IMR-90 (cell line): ENCODE data around the gene SSU72. TPM values are rescaled to one million over a fixed set of nuclear protein-coding genes. Genes with fewer than 3 reads are reported as not detected.

Experiments
- ATAC-seq: fragments of 200-7000 bp; cut with Tn5 transposase; 2 replicates; pipeline ENCODE4 v1.9.1; 2020; ENCODE audit warnings: low read depth, mild to moderate bottlenecking, moderate library complexity
- Bru-seq: library from RNA; stranded (reverse); fragments of 400-500 nt; gene quantifications from one replicate; lab custom pipeline; 2021; lab: Mats Ljungman, UMichigan
- BruChase-seq, 2 experiments: library from RNA; stranded (reverse); fragments of 400-500 nt; gene quantifications; one replicate each; lab custom pipeline; 2021; lab: Mats Ljungman, UMichigan
- BruUV-seq: library from RNA; stranded (reverse); fragments of 400-500 nt; replicated peaks from 2 replicates; lab custom pipeline; 2021; lab: Mats Ljungman, UMichigan
- CTCF ChIA-PET: fragments of 300-600 bp; formaldehyde crosslinking; extraction: SDS; loops from one replicate; lab custom pipeline; 2021; ENCODE audit warnings: antibody characterized with exemption; lab: Yijun Ruan, JAX
- POLR2A ChIA-PET: fragments of 300-600 bp; sonication (Branson Sonifier 250); formaldehyde crosslinking; loops from one replicate; lab custom pipeline; 2022; ENCODE audit warnings: antibody characterized with exemption; ENCODE audit not compliant: unreplicated experiment; lab: Charles Lee
- DNase-seq: peaks from one replicate; pipeline ENCODE4 v3.0.0; 2013
- H2AFZ ChIP-seq: replicated peaks from 2 replicates; pipeline ENCODE3; 2013; ENCODE audit warnings: low read length, mild to moderate bottlenecking; ENCODE audit not compliant: poor library complexity
- H2AK5ac ChIP-seq: 2 replicates; pipeline ENCODE4 v1.6.1; 2013; ENCODE audit warnings: low read depth, low read length, inconsistent platforms
- H2AK9ac ChIP-seq: replicated peaks from 2 replicates; pipeline ENCODE3; 2013; ENCODE audit warnings: mild to moderate bottlenecking, low read depth, low read length, moderate library complexity; ENCODE audit not compliant: poor library complexity
- H2BK120ac ChIP-seq: 2 replicates; pipeline ENCODE4 v1.6.1; 2013; ENCODE audit warnings: low read depth, low read length, inconsistent platforms
- H2BK15ac ChIP-seq: 3 replicates; pipeline ENCODE4 v1.6.1; 2013; ENCODE audit warnings: low read depth, low read length, inconsistent platforms
- H2BK20ac ChIP-seq: 2 replicates; pipeline ENCODE4 v1.6.1; 2013; ENCODE audit warnings: low read depth, mild to moderate bottlenecking, inconsistent platforms, low read length, moderate library complexity
- H2BK5ac ChIP-seq: 2 replicates; pipeline ENCODE4 v1.6.1; 2013; ENCODE audit warnings: mild to moderate bottlenecking, low read depth, low read length, inconsistent platforms; ENCODE audit not compliant: poor library complexity, severe bottlenecking
- H3K14ac ChIP-seq: replicated peaks from 2 replicates; pipeline ENCODE4 v1.6.1; 2013; ENCODE audit warnings: low read depth, low read length, inconsistent platforms
- H3K18ac ChIP-seq: 2 replicates; pipeline ENCODE4 v1.6.1; 2013; ENCODE audit warnings: low read depth, low read length, control low read depth
- H3K23ac ChIP-seq: 2 replicates; pipeline ENCODE4 v1.6.1; 2013; ENCODE audit warnings: low read depth, low read length, inconsistent platforms
- H3K27ac ChIP-seq: 2 replicates; pipeline ENCODE4 v1.5.1; 2013; ENCODE audit warnings: mild to moderate bottlenecking, control low read depth, low read length; ENCODE audit not compliant: insufficient read depth
- H3K27me3 ChIP-seq: 2 replicates; pipeline ENCODE4 v1.6.1; 2013; ENCODE audit warnings: low read length; ENCODE audit not compliant: control insufficient read depth, insufficient read depth
- H3K36me3 ChIP-seq: 2 replicates; pipeline ENCODE4 v1.6.1; 2013; ENCODE audit warnings: low read length, mixed read lengths; ENCODE audit not compliant: control insufficient read depth, insufficient read depth
- H3K4ac ChIP-seq: 2 replicates; pipeline ENCODE4 v1.6.1; 2013; ENCODE audit warnings: low read depth, low read length, inconsistent platforms
- H3K4me1 ChIP-seq: 2 replicates; pipeline ENCODE4 v1.6.1; 2013; ENCODE audit warnings: low read length, mixed read lengths; ENCODE audit not compliant: control insufficient read depth, insufficient read depth
- H3K4me2 ChIP-seq: 2 replicates; pipeline ENCODE4 v1.6.1; 2013; ENCODE audit warnings: low read depth, mild to moderate bottlenecking, control low read depth, low read length, moderate library complexity
- H3K4me3 ChIP-seq: 2 replicates; pipeline ENCODE4 v1.5.1; 2013; ENCODE audit warnings: low read depth, mild to moderate bottlenecking, control low read depth, low read length, moderate library complexity; ENCODE audit not compliant: insufficient read depth
- H3K56ac ChIP-seq: 2 replicates; pipeline ENCODE4 v1.6.1; 2013; ENCODE audit warnings: low read length, inconsistent platforms; ENCODE audit not compliant: insufficient read depth; ENCODE audit errors: extremely low read depth
- H3K79me1 ChIP-seq, 2 experiments: 2 replicates each; pipeline ENCODE4 v1.6.1; 2013; ENCODE audit warnings: low read length in 2 of 2, inconsistent platforms in 1 of 2, low read depth in 1 of 2
- H3K9ac ChIP-seq: 2 replicates; pipeline ENCODE4 v1.6.1; 2013; ENCODE audit warnings: low read depth, low read length, control low read depth
- H3K9me1 ChIP-seq: 2 replicates; pipeline ENCODE4 v1.6.1; 2013; ENCODE audit warnings: low read length, inconsistent platforms; ENCODE audit not compliant: insufficient read depth
- H3K9me3 ChIP-seq: 2 replicates; pipeline ENCODE4 v1.6.1; 2013; ENCODE audit warnings: low read length; ENCODE audit not compliant: control insufficient read depth, insufficient read depth
- H4K20me1 ChIP-seq: 2 replicates; pipeline ENCODE4 v1.6.1; 2013; ENCODE audit warnings: low read length, inconsistent platforms; ENCODE audit not compliant: insufficient read depth
- H4K5ac ChIP-seq: 2 replicates; pipeline ENCODE4 v1.6.1; 2013; ENCODE audit warnings: mild to moderate bottlenecking, low read depth, low read length, control low read depth
- H4K8ac ChIP-seq, 2 experiments: 2 replicates each; pipeline ENCODE4 v1.6.1; 2013; ENCODE audit warnings: low read depth in 2 of 2, low read length in 2 of 2, control low read depth in 1 of 2, inconsistent platforms in 1 of 2
- H4K91ac ChIP-seq: 2 replicates; pipeline ENCODE4 v1.6.1; 2013; ENCODE audit warnings: low read depth, low read length, inconsistent platforms; ENCODE audit not compliant: insufficient read depth
- BHLHE40 ChIP-seq: fragments of 150-350 bp; IDR thresholded peaks from 2 replicates; pipeline ENCODE4 v1.6.1; 2016; ENCODE audit warnings: mild to moderate bottlenecking, low read depth, low read length
- CEBPB ChIP-seq: IDR thresholded peaks from 2 replicates; pipeline ENCODE4 v1.6.1; 2012; ENCODE audit warnings: low read depth, low read length, improper control_type of control experiment
- CHD1 ChIP-seq: IDR thresholded peaks from 2 replicates; pipeline ENCODE4 v1.6.1; 2012; ENCODE audit warnings: low read depth, low read length, improper control_type of control experiment
- FOS ChIP-seq: fragments of 150-350 bp; IDR thresholded peaks from 2 replicates; pipeline ENCODE4 v1.6.1; 2016; ENCODE audit warnings: low read depth, low read length
- MAZ ChIP-seq: IDR thresholded peaks from 2 replicates; pipeline ENCODE4 v1.6.1; 2012; ENCODE audit warnings: low read depth, mild to moderate bottlenecking, low read length, improper control_type of control experiment, moderate library complexity, borderline replicate concordance
- MXI1 ChIP-seq: IDR thresholded peaks from 2 replicates; pipeline ENCODE4 v1.6.1; 2012; ENCODE audit warnings: low read depth, mild to moderate bottlenecking, low read length, moderate library complexity, borderline replicate concordance
- RAD21 ChIP-seq: IDR thresholded peaks from 2 replicates; pipeline ENCODE4 v1.6.1; 2012; ENCODE audit warnings: low read length, improper control_type of control experiment
- RCOR1 ChIP-seq: IDR thresholded peaks from 2 replicates; pipeline ENCODE4 v1.6.1; 2012; ENCODE audit warnings: mild to moderate bottlenecking, low read length, improper control_type of control experiment; ENCODE audit not compliant: insufficient replicate concordance
- RFX5 ChIP-seq: IDR thresholded peaks from 2 replicates; pipeline ENCODE4 v1.8.0; 2012; ENCODE audit warnings: low read depth, mild to moderate bottlenecking, low read length, moderate library complexity
- SMC3 ChIP-seq: fragments of 150-350 bp; IDR thresholded peaks from 2 replicates; pipeline ENCODE4 v1.6.1; 2016; ENCODE audit warnings: low read depth, mild to moderate bottlenecking, antibody characterized with exemption, low read length, moderate library complexity
- WGBS, 2 experiments: methylation state at CpG; one replicate each; pipeline versions ENCODE4 v1.1.5 to v1.1.7; 2013; ENCODE audit warnings: missing lambda C conversion rate in 2 of 2; ENCODE audit not compliant: insufficient read length in 1 of 2; ENCODE audit errors: extremely low coverage in 2 of 2; 5-methylcytosine and 5-hydroxymethylcytosine counted together
- dilution Hi-C: fragments of 300-500 bp; cut with HindIII; formaldehyde crosslinking; loops from one replicate; pipeline ENCODE4 v1.14.3; 2018; ENCODE audit warnings: low sequenced_read_pairs; ENCODE audit not compliant: unreplicated experiment
- in situ Hi-C: fragments of 300-500 bp; cut with MboI; formaldehyde crosslinking; loops from 3 replicates; pipeline ENCODE4 v1.14.3; 2019; ENCODE audit warnings: low sequenced_read_pairs, inconsistent platforms, mixed read lengths
- intact Hi-C: fragments of 100-400 bp; cut with micrococcal nuclease; formaldehyde crosslinking; loops from 2 replicates; pipeline ENCODE4 v1.10.0; 2022
- long read RNA-seq: library from polyadenylated mRNA; unstranded; transcript quantifications from one replicate; pipeline ENCODE4 v2.0.0, GENCODE V29; 2021; ENCODE audit not compliant: unreplicated experiment
- polyA plus RNA-seq, 3 experiments: library from polyadenylated mRNA; depleted of rRNA; stranded (reverse); fragments of >200 nt; gene quantifications; 2 replicates each; pipeline ENCODE4 v1.2.3, GENCODE V29; 2012; ENCODE audit warnings: low replicate concordance in 1 of 3
- total RNA-seq: library from RNA; depleted of rRNA; stranded (reverse); fragments of >200 nt; gene quantifications from 2 replicates; pipeline ENCODE4 v1.2.3, GENCODE V29; 2012; rRNA removed
- TF ChIP-seq, protein P1 (sequence below): conservative IDR thresholded peaks from 2 replicates; pipeline ENCODE4 v1.5.1; 2012; ENCODE audit warnings: mild to moderate bottlenecking, low read depth, low read length, improper control_type of control experiment
- TF ChIP-seq, protein P2 (sequence below): fragments of 150-350 bp; IDR thresholded peaks from 2 replicates; pipeline ENCODE4 v1.6.1; 2017; ENCODE audit warnings: mild to moderate bottlenecking, antibody characterized with exemption, low read length, low read depth

Gene SSU72
- 33.7 and 43.3 TPM in 2 replicates for total RNA-seq
- 88.4 and 94.0 TPM in 2 replicates for polyA plus RNA-seq (2012; rRNA removed)
- polyA plus RNA-seq (2012; cell fraction: cytosol; rRNA removed), result 64.1 and 72.5 TPM in 2 replicates
- polyA plus RNA-seq (2012; cell fraction: nucleus; rRNA removed; ENCODE audit: low replicate concordance), result 50.5 and 89.0 TPM in 2 replicates
- percentile 87 among the genes with signal in this experiment for Bru-seq, nascent RNA
- BruChase-seq, experiment 1, labeled RNA remaining after a 6-hour chase, result percentile 94 among the genes with signal in this experiment
- percentile 89 among the genes with signal in this experiment for BruChase-seq, experiment 2, labeled RNA remaining after a 2-hour chase
- long read RNA-seq, transcript SSU72-201 (5 exons, 1,290 nt), result major isoform, 195 of 209 reads
- long read RNA-seq, partial matches to known transcripts, result 9 of 209 reads
- long read RNA-seq, other reads (novel, unspliced or antisense), result 5 of 209 reads

DNA sequence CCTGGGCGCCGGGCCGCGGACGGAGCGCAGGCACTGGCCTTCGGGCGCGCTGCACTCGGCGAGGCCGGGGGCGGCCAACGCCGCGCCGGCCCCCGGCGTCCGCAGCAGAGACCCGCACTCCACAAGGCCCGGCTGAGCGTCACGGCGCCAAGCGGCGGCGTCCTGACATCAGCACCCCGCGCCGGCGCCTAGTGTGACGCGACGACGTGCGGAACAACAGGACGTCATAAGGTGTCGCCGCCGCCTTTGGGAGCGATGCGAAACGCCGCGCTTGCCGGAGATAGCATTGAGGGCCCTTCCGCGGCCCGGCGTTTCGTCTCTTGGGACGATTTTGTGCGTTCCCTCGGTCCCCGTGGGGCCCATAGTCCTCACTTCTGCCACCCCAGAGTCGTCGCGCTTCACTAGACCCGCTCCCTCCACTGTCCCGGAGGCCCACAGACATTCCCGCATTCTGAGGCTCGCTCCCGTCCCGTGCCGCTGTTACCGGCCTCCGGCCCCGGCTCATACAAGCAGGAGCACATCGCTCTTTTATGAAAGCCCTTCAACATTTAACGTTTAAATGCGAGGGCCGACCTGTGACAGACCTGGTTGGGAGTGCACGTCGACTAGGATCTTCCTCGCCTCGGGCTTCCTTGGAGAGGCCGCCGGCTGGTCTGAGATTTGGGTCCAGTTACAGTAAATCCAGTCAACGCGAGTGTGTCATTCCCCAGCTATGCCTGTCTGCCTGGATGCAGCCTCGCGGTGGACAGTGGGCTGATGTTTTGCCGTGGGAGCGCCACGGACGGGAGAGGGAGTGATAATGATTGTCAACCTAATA is at the start of gene SSU72:
Gene SSU72, minus strand, starts transcription at position 143 of the 817 bp plus-strand sequence. CDS start 306 bp downstream, outside the sequence.
- H2BK20ac ChIP-seq, result no peak within 1 kb of the TSS
- peak within 1 kb of the TSS; percentile 90 for H2AK5ac ChIP-seq
- H3K27ac ChIP-seq, result peak within 1 kb of the TSS; percentile 92
- H4K20me1 ChIP-seq, result peaks cover 31% of the 10 kb centered on the region
- 0% methylated on average over 70 of the region's 87 CpGs; no CpG with 5 or more reads in 1 of the 2 experiments for WGBS, 2 experiments
- ATAC-seq (peak; percentile 90), DNase-seq (peak; percentile 92)
- no peaks in the 10 kb centered on the region for H3K4me1 ChIP-seq
- peak within 1 kb of the TSS; percentile 96 for H2AFZ ChIP-seq
- intact Hi-C loops (loop anchor here (5.0 to 10.0 kb wide), 2 partner anchors 82 to 330 kb away; partner anchors contain the start of gene CDK11B), in situ Hi-C loops (no loop called here), dilution Hi-C loops (no loop called here)
- H3K4me2 ChIP-seq, result peak within 1 kb of the TSS; percentile 91
- peak within 1 kb of the TSS; percentile 71 for H3K4me3 ChIP-seq
- no peak within 1 kb of the TSS for H2BK15ac ChIP-seq
- peak within 1 kb of the TSS; percentile 79 for H4K91ac ChIP-seq
- H4K8ac ChIP-seq, result peak within 1 kb of the TSS; percentile 98 to 99
- H3K9ac ChIP-seq, result peak within 1 kb of the TSS; percentile 93
- no peak within 1 kb of the TSS; the same call in 1 of the 2 replicates for H3K18ac ChIP-seq
- ChIA-PET CTCF (no interaction called here), POLR2A (no interaction called here)
- H3K27me3 ChIP-seq, result peaks cover 11% of the 10 kb centered on the region; the same call in 1 of the 2 replicates
- H3K9me3 ChIP-seq, result no peaks in the 10 kb centered on the region
- H3K56ac ChIP-seq, result peak within 1 kb of the TSS; percentile 80
- H3K79me1 ChIP-seq, result peaks cover 5 to 24% of the 10 kb centered on the region in 2 experiments; a peak in 2 of 4 replicates
- H2BK120ac ChIP-seq, result 0 out of 2 replicates have a peak within 1 kb of the TSS, but pooled peaks have one; percentile 9
- peak within 1 kb of the TSS; percentile 87 for H2BK5ac ChIP-seq
- no TSS peak for BruUV-seq
- H3K23ac ChIP-seq, result peak within 1 kb of the TSS; percentile 97
- H3K4ac ChIP-seq, result peak within 1 kb of the TSS; percentile 93
- peak within 1 kb of the TSS; percentile 94 for H3K14ac ChIP-seq
- H3K36me3 ChIP-seq, result peaks cover 8% of the 10 kb centered on the region; the same call in 1 of the 2 replicates
- peak within 1 kb of the TSS; percentile 90 for H4K5ac ChIP-seq
- peak within 1 kb of the TSS; percentile 99 for H2AK9ac ChIP-seq
- peaks cover 3% of the 10 kb centered on the region for H3K9me1 ChIP-seq
- TF ChIP-seq FOS, result no peak
- TF ChIP-seq MXI1, result peak; percentile 63; the same call in 1 of the 2 replicates
- no peak for TF ChIP-seq CHD1
- TF ChIP-seq SMC3, result no peak
- no peak for TF ChIP-seq RCOR1
- TF ChIP-seq, protein P1, sequence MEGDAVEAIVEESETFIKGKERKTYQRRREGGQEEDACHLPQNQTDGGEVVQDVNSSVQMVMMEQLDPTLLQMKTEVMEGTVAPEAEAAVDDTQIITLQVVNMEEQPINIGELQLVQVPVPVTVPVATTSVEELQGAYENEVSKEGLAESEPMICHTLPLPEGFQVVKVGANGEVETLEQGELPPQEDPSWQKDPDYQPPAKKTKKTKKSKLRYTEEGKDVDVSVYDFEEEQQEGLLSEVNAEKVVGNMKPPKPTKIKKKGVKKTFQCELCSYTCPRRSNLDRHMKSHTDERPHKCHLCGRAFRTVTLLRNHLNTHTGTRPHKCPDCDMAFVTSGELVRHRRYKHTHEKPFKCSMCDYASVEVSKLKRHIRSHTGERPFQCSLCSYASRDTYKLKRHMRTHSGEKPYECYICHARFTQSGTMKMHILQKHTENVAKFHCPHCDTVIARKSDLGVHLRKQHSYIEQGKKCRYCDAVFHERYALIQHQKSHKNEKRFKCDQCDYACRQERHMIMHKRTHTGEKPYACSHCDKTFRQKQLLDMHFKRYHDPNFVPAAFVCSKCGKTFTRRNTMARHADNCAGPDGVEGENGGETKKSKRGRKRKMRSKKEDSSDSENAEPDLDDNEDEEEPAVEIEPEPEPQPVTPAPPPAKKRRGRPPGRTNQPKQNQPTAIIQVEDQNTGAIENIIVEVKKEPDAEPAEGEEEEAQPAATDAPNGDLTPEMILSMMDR, result no peak
- TF ChIP-seq MAZ, result no peak; the same call in 1 of the 2 replicates
- TF ChIP-seq, protein P2, sequence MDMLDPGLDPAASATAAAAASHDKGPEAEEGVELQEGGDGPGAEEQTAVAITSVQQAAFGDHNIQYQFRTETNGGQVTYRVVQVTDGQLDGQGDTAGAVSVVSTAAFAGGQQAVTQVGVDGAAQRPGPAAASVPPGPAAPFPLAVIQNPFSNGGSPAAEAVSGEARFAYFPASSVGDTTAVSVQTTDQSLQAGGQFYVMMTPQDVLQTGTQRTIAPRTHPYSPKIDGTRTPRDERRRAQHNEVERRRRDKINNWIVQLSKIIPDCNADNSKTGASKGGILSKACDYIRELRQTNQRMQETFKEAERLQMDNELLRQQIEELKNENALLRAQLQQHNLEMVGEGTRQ, result 0 out of 2 replicates have a peak, but pooled peaks have one; percentile 8
- TF ChIP-seq CEBPB, result no peak
- no peak for TF ChIP-seq RAD21
- TF ChIP-seq RFX5, result no peak
- 0 out of 2 replicates have a peak, but pooled peaks have one; percentile 7 for TF ChIP-seq BHLHE40
